Stimulated activated naive CD8-positive, alpha-beta T cell treated with anti-CD3 and anti-CD28 coated beads, Interleukin-15, amount 100 ng/mL, for 72 hours (primary cell): Measurements from ENCODE around the gene STAT6.
"Not testable (repeated sequence)": the region's sequence is repeated elsewhere in the genome, so short reads cannot be mapped to it uniquely, and the experiment has no call there.

ENCODE experiments used
- ATAC-seq: fragments of 150-1000 bp; cut with Tn5 transposase; 2 replicates; pipeline ENCODE4 v1.10.0; 2021; ENCODE audit warnings: mild to moderate bottlenecking, moderate library complexity
- DNase-seq, 2 donors: peaks; one replicate each; pipeline ENCODE4 v3.0.0; 2021 to 2022
- H3K27ac Mint-ChIP-seq, 2 donors: one replicate each; pipeline ENCODE4 v1.8.0; 2022; ENCODE audit warnings: mild to moderate bottlenecking in 2 of 2, mixed read lengths in 2 of 2, moderate library complexity in 2 of 2
- H3K27me3 Mint-ChIP-seq: one replicate; pipeline ENCODE4 v1.8.0; 2022; ENCODE audit warnings: mixed read lengths
- H3K4me1 Mint-ChIP-seq: one replicate; pipeline ENCODE4 v1.8.0; 2022; ENCODE audit warnings: mild to moderate bottlenecking, mixed read lengths
- H3K4me3 Mint-ChIP-seq, 2 donors: one replicate each; pipeline ENCODE4 v1.8.0; 2022; ENCODE audit warnings: mild to moderate bottlenecking in 2 of 2, mixed read lengths in 2 of 2, moderate library complexity in 1 of 2
- H3K9me3 Mint-ChIP-seq, 2 donors: one replicate each; pipeline ENCODE4 v1.8.0; 2022; ENCODE audit warnings: mixed read lengths in 2 of 2

STAT6 gene

GRCh38 chr12:57133916-57134315, 22.8 kb upstream of the STAT6 start:
- Mint-ChIP-seq H3K27ac (no peak overlapping the region), H3K4me1 (peaks cover 10% of the 10 kb centered on the region), H3K9me3 (no peaks in the 10 kb centered on the region), H3K4me3 (no peak overlapping the region), H3K27me3 (peaks cover 10% of the 10 kb centered on the region)
- DNase-seq (no peak), ATAC-seq (no peak)

- DNase-seq, result no peak
- H3K27ac Mint-ChIP-seq, result no peak overlapping the region
- no peak for ATAC-seq
- H3K4me1 Mint-ChIP-seq, result peaks cover 10% of the 10 kb centered on the region
- H3K9me3 Mint-ChIP-seq, result no peaks in the 10 kb centered on the region
- no peak overlapping the region for H3K4me3 Mint-ChIP-seq
- peaks cover 10% of the 10 kb centered on the region for H3K27me3 Mint-ChIP-seq
Observed at GRCh38 chr12:57133013-57133569, 21.9 kb upstream of the STAT6 start.

GRCh38 chr12:57131896-57132744, 21.0 kb upstream of the STAT6 start:
- no peak for ATAC-seq
- Mint-ChIP-seq H3K9me3 (no peaks in the 10 kb centered on the region), H3K4me3 (no peak overlapping the region), H3K27ac (no peak overlapping the region), H3K4me1 (peaks cover 15% of the 10 kb centered on the region), H3K27me3 (peaks cover 11% of the 10 kb centered on the region)
- no peak for DNase-seq

GRCh38 chr12:57130941-57131340, 19.8 kb upstream of the STAT6 start:
- ATAC-seq (no peak), DNase-seq (no peak)
- H3K27ac Mint-ChIP-seq, result no peak overlapping the region
- peaks cover 19% of the 10 kb centered on the region for H3K27me3 Mint-ChIP-seq
- no peak overlapping the region for H3K4me3 Mint-ChIP-seq
- H3K9me3 Mint-ChIP-seq, result no peaks in the 10 kb centered on the region
- H3K4me1 Mint-ChIP-seq, result peaks cover 23% of the 10 kb centered on the region

- DNase-seq (no peak), ATAC-seq (no peak)
- H3K4me3 Mint-ChIP-seq, result peak overlapping the region; percentile 10 to 34
- peaks cover 23% of the 10 kb centered on the region for H3K4me1 Mint-ChIP-seq
- no peak overlapping the region for H3K27ac Mint-ChIP-seq
- no peaks in the 10 kb centered on the region for H3K9me3 Mint-ChIP-seq
- peaks cover 19% of the 10 kb centered on the region for H3K27me3 Mint-ChIP-seq
Observed at GRCh38 chr12:57129889-57130288, 18.7 kb upstream of the STAT6 start.

- Mint-ChIP-seq H3K27me3 (peaks cover 19% of the 10 kb centered on the region), H3K4me1 (peaks cover 25% of the 10 kb centered on the region)
Observed at GRCh38 chr12:57129321-57129842, 18.2 kb upstream of the STAT6 start.

GRCh38 chr12:57128519-57129247, 17.5 kb upstream of the STAT6 start:
- ATAC-seq (peak; percentile 27), DNase-seq (no peak)
- Mint-ChIP-seq H3K4me3 (peak overlapping the region; percentile 86 to 92), H3K27me3 (peaks cover 19% of the 10 kb centered on the region), H3K9me3 (peaks cover 8 to 10% of the 10 kb centered on the region in 2 donors), H3K4me1 (peaks cover 28% of the 10 kb centered on the region), H3K27ac (no peak overlapping the region)

More at GRCh38 chr12:57129321-57129842, 18.2 kb upstream of the STAT6 start:
- ATAC-seq (no peak), DNase-seq (no peak)
- Mint-ChIP-seq H3K9me3 (peaks cover 1 to 3% of the 10 kb centered on the region in 2 donors), H3K4me3 (peak overlapping the region; percentile 10 to 92), H3K27ac (no peak overlapping the region)

- H3K4me3 Mint-ChIP-seq, result peak within 1 kb of the TSS; percentile 86 to 92
- peak within 1 kb of the TSS; percentile 59 to 76 for H3K27ac Mint-ChIP-seq
- ATAC-seq (peak; percentile 72), DNase-seq (peak; percentile 56 to 71)
- H3K27me3 Mint-ChIP-seq, result peaks cover 19% of the 10 kb centered on the region
- peaks cover 28% of the 10 kb centered on the region for H3K4me1 Mint-ChIP-seq
- peaks cover 12 to 15% of the 10 kb centered on the region in 2 donors for H3K9me3 Mint-ChIP-seq
Observed at GRCh38 chr12:57127726-57128518, 16.8 kb upstream of the STAT6 start, which contains the start of gene LRP1. LRP1 (plus strand) TSS chr12:57128483; CDS start chr12:57128965, 482 bp downstream.

GRCh38 chr12:57127101-57127725, 16.1 kb upstream of the STAT6 start:
- peak overlapping the region in 1 of 2 donors; percentile 36 for H3K27ac Mint-ChIP-seq
- peaks cover 19% of the 10 kb centered on the region for H3K27me3 Mint-ChIP-seq
- peak; percentile 38 for ATAC-seq
- DNase-seq, result peak; percentile 34 to 48
- H3K4me1 Mint-ChIP-seq, result peaks cover 28% of the 10 kb centered on the region
- peaks cover 12 to 15% of the 10 kb centered on the region in 2 donors for H3K9me3 Mint-ChIP-seq
- H3K4me3 Mint-ChIP-seq, result peak overlapping the region; percentile 86 to 92

GRCh38 chr12:57126561-57126960, 15.4 kb upstream of the STAT6 start:
- DNase-seq (no peak), ATAC-seq (no peak)
- Mint-ChIP-seq H3K9me3 (peaks cover 12 to 15% of the 10 kb centered on the region in 2 donors), H3K4me3 (peak overlapping the region in 1 of 2 donors; percentile 14), H3K27ac (no peak overlapping the region), H3K27me3 (peaks cover 19% of the 10 kb centered on the region), H3K4me1 (peaks cover 28% of the 10 kb centered on the region)

GRCh38 chr12:57126061-57126460, 14.9 kb upstream of the STAT6 start:
- H3K27me3 Mint-ChIP-seq, result peaks cover 19% of the 10 kb centered on the region
- H3K4me3 Mint-ChIP-seq, result no peak overlapping the region
- no peak overlapping the region for H3K27ac Mint-ChIP-seq

GRCh38 chr12:57124261-57124877, 13.2 kb upstream of the STAT6 start:
- H3K27ac Mint-ChIP-seq, result no peak overlapping the region
- H3K4me1 Mint-ChIP-seq, result peaks cover 20% of the 10 kb centered on the region
- no peak overlapping the region for H3K4me3 Mint-ChIP-seq
- DNase-seq, result peak; percentile 73 to 74
- peak; percentile 68 for ATAC-seq
- H3K9me3 Mint-ChIP-seq, result peaks cover 12 to 15% of the 10 kb centered on the region in 2 donors
- peaks cover 9% of the 10 kb centered on the region for H3K27me3 Mint-ChIP-seq

More at GRCh38 chr12:57126061-57126460, 14.9 kb upstream of the STAT6 start:
- DNase-seq (no peak), ATAC-seq (no peak)
- peaks cover 23% of the 10 kb centered on the region for H3K4me1 Mint-ChIP-seq
- peaks cover 12 to 15% of the 10 kb centered on the region in 2 donors for H3K9me3 Mint-ChIP-seq

- Mint-ChIP-seq H3K9me3 (peaks cover 12 to 15% of the 10 kb centered on the region in 2 donors), H3K4me1 (peaks cover 25% of the 10 kb centered on the region), H3K27ac (no peak overlapping the region), H3K4me3 (no peak overlapping the region), H3K27me3 (peaks cover 9% of the 10 kb centered on the region)
- ATAC-seq (no peak), DNase-seq (no peak)
Observed at GRCh38 chr12:57123813-57124212, 12.7 kb upstream of the STAT6 start.

- not testable (repeated sequence) for H3K4me3 Mint-ChIP-seq, ATAC-seq, H3K27me3 Mint-ChIP-seq, DNase-seq, H3K27ac Mint-ChIP-seq
- H3K9me3 Mint-ChIP-seq, result peaks cover 12 to 15% of the 10 kb centered on the region in 2 donors
- H3K4me1 Mint-ChIP-seq, result peaks cover 18% of the 10 kb centered on the region
Observed at GRCh38 chr12:57120718-57121117, 9.6 kb upstream of the STAT6 start.
